Activated CD4-positive, alpha-beta T cell treated with anti-CD3 and anti-CD28 coated beads for 48 hours (primary cell): ENCODE results near the gene IFT88.
A peak's percentile ranks its signal among the peaks of the same experiment; 100 is the strongest.

Experiments used
- DNase-seq: peaks from one replicate; pipeline ENCODE4 v3.0.0-alpha.2; 2020

The IFT88 gene

GRCh38 chr13:20565115-20565736 is 1.7 kb upstream of the IFT88 start:
- DNase-seq = peak; percentile 8

DNA sequence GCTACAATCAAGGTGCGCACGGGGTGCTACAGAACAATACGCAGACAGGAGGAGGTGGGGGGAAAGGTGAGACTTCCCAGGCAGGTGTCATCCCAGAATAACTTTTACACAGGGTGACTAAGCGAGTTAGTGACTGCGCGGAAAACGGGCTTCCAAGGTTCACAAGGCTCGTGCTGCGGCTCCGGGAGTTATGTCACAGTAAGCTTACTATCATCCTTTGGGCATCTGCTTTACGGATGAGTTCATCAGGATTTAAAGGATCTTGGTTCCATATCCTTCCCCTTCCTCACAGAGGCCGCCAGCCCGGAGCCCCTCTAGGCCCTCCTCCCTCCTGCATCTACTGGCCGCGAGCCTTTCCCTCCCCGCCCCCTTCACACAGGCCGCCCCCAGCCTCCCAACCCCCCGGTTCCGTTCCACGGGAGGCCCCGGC is 474 bp upstream of the IFT88 start:
- no peak for DNase-seq

DNA sequence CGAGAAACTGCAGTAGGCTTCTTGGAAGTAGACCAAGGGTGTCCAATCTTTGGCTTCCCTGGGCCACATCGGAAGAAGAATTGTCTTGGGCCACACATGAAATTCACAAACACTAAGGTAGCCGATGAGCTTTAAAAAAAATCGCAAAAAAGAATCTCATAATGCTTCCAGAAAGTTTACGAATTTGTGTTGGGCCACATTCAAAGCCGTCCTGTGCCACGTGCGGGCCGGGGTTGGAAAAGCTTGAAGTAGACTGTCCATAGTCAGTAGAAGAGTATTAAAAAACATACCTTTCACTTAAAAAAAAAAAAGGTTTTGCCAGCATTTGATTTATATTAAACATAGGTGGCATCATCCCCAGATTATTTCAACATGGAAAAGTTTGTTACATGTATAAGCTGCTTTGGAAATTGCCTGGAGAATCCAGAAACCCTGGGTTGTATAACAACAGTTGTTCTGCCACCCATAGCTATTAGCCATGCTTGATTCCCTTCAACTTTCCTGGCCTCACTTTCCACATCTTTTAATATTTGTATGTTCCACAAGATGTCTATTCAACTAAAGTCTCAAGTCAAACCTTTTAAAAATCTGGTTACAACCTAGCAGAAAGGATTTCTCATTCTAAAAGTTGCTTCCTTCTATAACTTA is 1.0 kb downstream of the IFT88 start:
- DNase-seq = no peak

DNA sequence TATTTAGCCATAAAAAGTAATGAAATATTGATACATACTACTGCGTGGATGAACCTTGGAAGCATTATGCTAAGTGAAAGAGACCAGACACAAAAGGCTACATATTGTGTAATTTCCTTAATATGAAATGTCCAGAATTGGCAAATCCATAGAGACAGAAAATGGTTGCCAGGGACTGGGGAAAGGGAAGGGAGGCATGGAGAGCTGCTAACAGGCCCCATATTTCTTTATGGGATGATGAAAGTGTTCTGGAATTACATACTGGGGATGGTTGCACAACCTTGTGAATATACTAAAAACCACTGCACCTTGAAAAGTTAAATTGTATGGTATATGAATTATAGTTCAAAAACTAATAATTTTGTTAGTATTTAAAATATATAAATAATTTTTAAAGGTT is 3.6 kb downstream of the IFT88 start:
- DNase-seq = no peak

- peak; percentile 12 for DNase-seq
These were observed 4.7 kb downstream of the IFT88 start for GRCh38 chr13:20571676-20572075.

DNA sequence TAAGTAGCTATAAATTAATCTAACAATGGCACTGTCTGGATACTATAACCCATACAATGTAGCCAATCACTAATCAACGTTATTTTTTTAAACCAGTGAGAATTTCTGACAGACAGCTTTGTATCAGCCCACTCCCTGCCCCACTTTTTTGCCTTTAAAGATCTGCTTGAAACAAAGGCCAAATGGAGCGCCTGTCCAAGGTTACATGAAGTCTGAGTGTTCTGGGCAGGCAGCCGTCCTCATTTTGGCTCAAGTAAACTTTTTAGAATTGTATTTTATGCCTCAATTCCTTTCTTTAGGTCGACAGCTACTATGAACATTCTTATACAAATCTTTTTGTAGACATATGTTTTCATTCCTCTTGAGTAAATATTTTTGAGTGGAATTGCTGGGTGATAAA is 6.2 kb downstream of the IFT88 start:
- no peak for DNase-seq

GRCh38 chr13:20573636-20574035 is 6.7 kb downstream of the IFT88 start:
- no peak for DNase-seq

DNA sequence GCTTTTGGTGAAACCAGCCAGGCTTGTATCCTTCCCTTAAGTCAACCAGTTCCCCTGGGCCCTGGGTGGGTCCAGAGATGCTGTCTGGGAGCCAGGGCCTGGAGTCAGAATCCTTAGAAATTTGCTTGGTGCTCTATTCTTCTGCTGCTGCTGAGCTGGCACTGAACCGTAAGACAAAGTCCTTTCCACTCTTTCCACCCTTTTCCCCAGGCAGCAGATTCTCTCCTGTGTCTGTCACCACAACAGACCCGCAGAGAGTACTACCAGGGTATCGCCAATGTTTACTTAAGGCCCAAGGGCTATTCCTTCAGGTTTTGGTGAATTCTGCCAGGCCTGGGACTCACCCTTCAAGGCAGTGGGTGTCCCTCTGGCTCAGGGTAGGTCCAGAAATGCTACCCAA is 12.2 kb downstream of the IFT88 start:
- DNase-seq = no peak

- no peak for DNase-seq
These were observed 13.3 kb downstream of the IFT88 start for GRCh38 chr13:20580257-20580656.

- no peak for DNase-seq
These were observed 15.1 kb downstream of the IFT88 start for GRCh38 chr13:20582026-20582425.

GRCh38 chr13:20583803-20584293 is 16.9 kb downstream of the IFT88 start:
- no peak for DNase-seq

DNA sequence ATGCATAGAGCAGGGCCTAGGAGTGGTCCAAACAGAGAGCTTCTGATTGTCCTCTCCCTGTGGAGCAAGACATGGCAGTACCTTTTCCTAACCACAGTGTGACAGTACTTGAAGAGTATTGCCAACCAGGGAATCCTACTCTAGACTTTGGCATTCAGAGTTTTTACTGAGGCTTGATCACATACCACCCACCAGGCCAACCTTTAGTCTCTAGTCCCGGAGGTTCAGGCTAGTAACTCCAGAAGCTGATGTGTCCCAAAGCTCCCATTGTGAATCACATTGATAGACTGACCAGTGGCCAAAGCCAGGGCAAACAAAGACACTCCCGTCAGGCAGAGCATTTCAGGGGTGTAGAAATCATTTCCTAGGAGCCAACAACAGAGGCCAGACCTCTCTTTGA is 18.4 kb downstream of the IFT88 start:
- DNase-seq = no peak

- DNase-seq = no peak
These were observed 21.7 kb downstream of the IFT88 start for GRCh38 chr13:20588529-20589110.

- DNase-seq = no peak
These were observed 23.6 kb downstream of the IFT88 start for GRCh38 chr13:20590561-20590960.

- no peak for DNase-seq
These were observed 25.6 kb downstream of the IFT88 start for GRCh38 chr13:20592606-20593005.

GRCh38 chr13:20594280-20594679 is 27.3 kb downstream of the IFT88 start:
- no peak for DNase-seq

- no peak for DNase-seq
These were observed 40.1 kb downstream of the IFT88 start for GRCh38 chr13:20607015-20607414.

- no peak for DNase-seq
These were observed 41.6 kb downstream of the IFT88 start for GRCh38 chr13:20608438-20609020.

GRCh38 chr13:20609145-20609544 is 42.2 kb downstream of the IFT88 start:
- DNase-seq = no peak

- no peak for DNase-seq
These were observed 43.0 kb downstream of the IFT88 start for GRCh38 chr13:20610006-20610405.

GRCh38 chr13:20616059-20616797 is 49.3 kb downstream of the IFT88 start:
- no peak for DNase-seq

DNA sequence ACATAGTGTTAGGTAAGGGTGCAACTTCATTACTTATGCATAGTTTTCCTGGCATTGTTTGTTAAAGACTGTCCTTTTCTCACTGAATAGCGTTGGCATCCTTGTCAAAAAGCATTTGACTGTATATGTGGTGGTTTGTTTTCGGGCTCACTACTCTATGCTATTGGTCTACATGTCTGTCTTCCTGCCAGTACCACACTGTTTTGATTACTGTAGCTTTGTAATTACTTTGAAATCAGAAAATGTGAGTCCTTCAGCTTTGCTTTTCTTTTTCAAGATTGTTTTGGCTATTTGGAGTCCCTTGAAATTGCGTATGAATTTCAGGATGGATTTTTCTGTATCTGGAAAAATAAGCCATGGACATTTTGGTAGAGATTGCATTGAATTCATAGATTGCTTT is 56.0 kb downstream of the IFT88 start:
- DNase-seq = no peak

DNA sequence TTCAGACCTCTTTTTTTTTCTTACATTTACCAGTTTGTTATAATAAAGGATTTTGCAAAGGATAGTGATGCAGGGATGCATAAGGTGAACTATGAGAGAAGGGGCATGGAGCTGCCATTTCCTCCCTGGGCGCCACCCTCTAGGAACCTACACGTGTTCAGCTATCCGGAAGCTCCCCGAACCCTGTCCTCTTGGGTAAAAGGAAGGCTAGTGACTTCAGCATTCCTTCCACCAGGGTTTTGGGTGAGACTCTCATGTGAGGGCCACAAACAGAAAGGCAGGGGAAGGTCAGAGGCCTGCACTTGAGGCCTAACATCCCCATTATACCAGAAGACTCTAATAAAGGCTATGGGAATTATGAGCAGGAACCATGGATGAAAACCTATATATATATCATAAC is 57.3 kb downstream of the IFT88 start:
- DNase-seq = no peak
